ENCODE measurements around the gene GLI1. TPM values are rescaled to one million over a fixed set of nuclear protein-coding genes. Genes with fewer than 3 reads are reported as not detected.
A peak's percentile ranks its signal among the peaks of the same experiment; 100 is the strongest.

GLI1 gene
- total RNA-seq, 1 donor from 2014 or later: 5.8 TPM

GRCh38 chr12:57462912-57463253 lies 3.3 kb downstream of the GLI1 start:
- H3K27me3 ChIP-seq (ENCODE audit: insufficient read depth, low read length): peaks cover 3% of the 10 kb centered on the region
- Mint-ChIP-seq H3K4me3 (ENCODE audit: unreplicated experiment) (peak overlapping the region; percentile 95), H3K27me3 (ENCODE audit: low read depth, unreplicated experiment) (peaks cover 39% of the 10 kb centered on the region), H3K36me3 (ENCODE audit: low read depth, unreplicated experiment) (peaks cover 14% of the 10 kb centered on the region), H3K9me3 (ENCODE audit: unreplicated experiment) (peaks cover 5% of the 10 kb centered on the region), H3K4me1 (ENCODE audit: low read depth, unreplicated experiment) (peaks cover 18% of the 10 kb centered on the region), H3K27ac (ENCODE audit: unreplicated experiment) (no peak overlapping the region)
- H3K9me3 ChIP-seq (ENCODE audit: insufficient read depth, low read depth, low read length): no peaks in the 10 kb centered on the region
- H3K4me1 ChIP-seq (ENCODE audit: insufficient read depth, low read length): peaks cover 24% of the 10 kb centered on the region
- no peaks in the 10 kb centered on the region for H3K79me2 ChIP-seq (ENCODE audit: insufficient read depth, low read length)
- H4K20me1 ChIP-seq (ENCODE audit: insufficient read depth, low read length): no peaks in the 10 kb centered on the region
- no peaks in the 10 kb centered on the region for H3K36me3 ChIP-seq (ENCODE audit: insufficient read depth, low read length)
- FAIRE-seq: no peak
- no peak overlapping the region for H2AFZ ChIP-seq (ENCODE audit: low read depth, low read length)
- peak overlapping the region; percentile 99 for H3K4me2 ChIP-seq (ENCODE audit: low read length)
- no peak overlapping the region for H3K27ac ChIP-seq (ENCODE audit: low read depth, low read length)
- no peak for TF ChIP-seq EZH2 (IDR thresholded peaks at IDR 0.05; ENCODE audit: insufficient read depth, low read length)
- no peak for TF ChIP-seq CTCF (IDR thresholded peaks at IDR 0.05; ENCODE audit: insufficient read depth, low read depth, low read length)
- no peak for DNase-seq (ENCODE audit: low read depth)
- no peak overlapping the region for H3K4me3 ChIP-seq (ENCODE audit: insufficient read depth, low read depth, low read length)
- no peak overlapping the region for H3K9ac ChIP-seq (ENCODE audit: low read length)

- Mint-ChIP-seq H3K27me3 (ENCODE audit: low read depth, unreplicated experiment) (peaks cover 55% of the 10 kb centered on the region), H3K9me3 (ENCODE audit: unreplicated experiment) (peaks cover 5% of the 10 kb centered on the region), H3K4me1 (ENCODE audit: low read depth, unreplicated experiment) (peaks cover 9% of the 10 kb centered on the region), H3K27ac (ENCODE audit: unreplicated experiment) (no peak overlapping the region), H3K36me3 (ENCODE audit: low read depth, unreplicated experiment) (peaks cover 23% of the 10 kb centered on the region), H3K4me3 (ENCODE audit: unreplicated experiment) (peak overlapping the region; percentile 22)
- no peak overlapping the region for H3K4me2 ChIP-seq (ENCODE audit: low read length)
- H3K36me3 ChIP-seq (ENCODE audit: insufficient read depth, low read length): no peaks in the 10 kb centered on the region
- no peak overlapping the region for H3K9ac ChIP-seq (ENCODE audit: low read length)
- peaks cover 18% of the 10 kb centered on the region for H3K4me1 ChIP-seq (ENCODE audit: insufficient read depth, low read length)
- no peak for FAIRE-seq
- peaks cover 3% of the 10 kb centered on the region for H3K27me3 ChIP-seq (ENCODE audit: insufficient read depth, low read length)
- H3K27ac ChIP-seq (ENCODE audit: low read depth, low read length): no peak overlapping the region
- no peaks in the 10 kb centered on the region for H4K20me1 ChIP-seq (ENCODE audit: insufficient read depth, low read length)
- no peak overlapping the region for H3K4me3 ChIP-seq (ENCODE audit: insufficient read depth, low read depth, low read length)
- H2AFZ ChIP-seq (ENCODE audit: low read depth, low read length): no peak overlapping the region
- no peak for DNase-seq (ENCODE audit: low read depth)
- no peaks in the 10 kb centered on the region for H3K9me3 ChIP-seq (ENCODE audit: insufficient read depth, low read depth, low read length)
- no peaks in the 10 kb centered on the region for H3K79me2 ChIP-seq (ENCODE audit: insufficient read depth, low read length)
- TF ChIP-seq EZH2 (IDR thresholded peaks at IDR 0.05; ENCODE audit: insufficient read depth, low read length): no peak
- no peak for TF ChIP-seq CTCF (IDR thresholded peaks at IDR 0.05; ENCODE audit: insufficient read depth, low read depth, low read length)
These were observed 5.0 kb downstream of the GLI1 start for GRCh38 chr12:57464569-57464968.

GRCh38 chr12:57465030-57465746 lies 5.6 kb downstream of the GLI1 start:
- no peaks in the 10 kb centered on the region for H3K36me3 ChIP-seq (ENCODE audit: insufficient read depth, low read length)
- TF ChIP-seq CTCF (IDR thresholded peaks at IDR 0.05; ENCODE audit: insufficient read depth, low read depth, low read length): no peak
- no peak for TF ChIP-seq EZH2 (IDR thresholded peaks at IDR 0.05; ENCODE audit: insufficient read depth, low read length)
- peak overlapping the region; percentile 22 for H3K4me3 Mint-ChIP-seq (ENCODE audit: unreplicated experiment)

More at GRCh38 chr12:57465030-57465746, 5.6 kb downstream of the GLI1 start:
- peaks cover 59% of the 10 kb centered on the region for H3K27me3 Mint-ChIP-seq (ENCODE audit: low read depth, unreplicated experiment)
- no peak overlapping the region for H3K27ac ChIP-seq (ENCODE audit: low read depth, low read length)
- H3K9ac ChIP-seq (ENCODE audit: low read length): no peak overlapping the region
- peaks cover 5% of the 10 kb centered on the region for H3K9me3 Mint-ChIP-seq (ENCODE audit: unreplicated experiment)
- H3K4me1 ChIP-seq (ENCODE audit: insufficient read depth, low read length): peaks cover 18% of the 10 kb centered on the region
- H2AFZ ChIP-seq (ENCODE audit: low read depth, low read length): no peak overlapping the region
- DNase-seq (ENCODE audit: low read depth) (no peak), FAIRE-seq (no peak)
- H3K9me3 ChIP-seq (ENCODE audit: insufficient read depth, low read depth, low read length): no peaks in the 10 kb centered on the region
- no peak overlapping the region for H3K4me3 ChIP-seq (ENCODE audit: insufficient read depth, low read depth, low read length)
- no peaks in the 10 kb centered on the region for H4K20me1 ChIP-seq (ENCODE audit: insufficient read depth, low read length)
- peaks cover 3% of the 10 kb centered on the region for H3K27me3 ChIP-seq (ENCODE audit: insufficient read depth, low read length)
- H3K4me1 Mint-ChIP-seq (ENCODE audit: low read depth, unreplicated experiment): peaks cover 8% of the 10 kb centered on the region
- no peak overlapping the region for H3K4me2 ChIP-seq (ENCODE audit: low read length)
- peaks cover 23% of the 10 kb centered on the region for H3K36me3 Mint-ChIP-seq (ENCODE audit: low read depth, unreplicated experiment)
- no peaks in the 10 kb centered on the region for H3K79me2 ChIP-seq (ENCODE audit: insufficient read depth, low read length)
- no peak overlapping the region for H3K27ac Mint-ChIP-seq (ENCODE audit: unreplicated experiment)

Measured in astrocyte (in vitro differentiated cells and primary cell).